HUES48 (cell line): ENCODE measurements around the gene CELSR2.

Experiments used
- H3K27ac ChIP-seq: one replicate; pipeline ENCODE4 v1.7.0; 2013; ENCODE audit warnings: low read depth, low read length, inconsistent platforms
- H3K27me3 ChIP-seq: 2 replicates; pipeline ENCODE4 v1.6.1; 2013; ENCODE audit warnings: mild to moderate bottlenecking, low read length; ENCODE audit not compliant: control insufficient read depth, insufficient read depth
- H3K36me3 ChIP-seq: 2 replicates; pipeline ENCODE4 v1.6.1; 2013; ENCODE audit warnings: low read length; ENCODE audit not compliant: control insufficient read depth, insufficient read depth
- H3K4me1 ChIP-seq: 2 replicates; pipeline ENCODE4 v1.6.1; 2013; ENCODE audit warnings: mild to moderate bottlenecking, low read length; ENCODE audit not compliant: control insufficient read depth, insufficient read depth
- H3K4me3 ChIP-seq: 2 replicates; pipeline ENCODE4 v1.5.1; 2013; ENCODE audit warnings: mild to moderate bottlenecking, low read depth, low read length
- H3K9ac ChIP-seq: 2 replicates; pipeline ENCODE4 v1.6.1; 2013; ENCODE audit warnings: mild to moderate bottlenecking, low read depth, low read length, moderate library complexity
- H3K9me3 ChIP-seq: 2 replicates; pipeline ENCODE4 v1.6.1; 2013; ENCODE audit warnings: low read length; ENCODE audit not compliant: control insufficient read depth, insufficient read depth

The CELSR2 gene

GRCh38 chr1:109243860-109244552, 5.3 kb upstream of the CELSR2 start:
- no peak overlapping the region for H3K27ac ChIP-seq
- H3K4me3 ChIP-seq, result no peak overlapping the region
- H3K4me1 ChIP-seq, result peaks cover 29% of the 10 kb centered on the region
- no peak overlapping the region for H3K9ac ChIP-seq
- H3K27me3 ChIP-seq, result peaks cover 16% of the 10 kb centered on the region
- no peaks in the 10 kb centered on the region; the same call in 1 of the 2 replicates for H3K36me3 ChIP-seq
- no peaks in the 10 kb centered on the region for H3K9me3 ChIP-seq

GRCh38 chr1:109246141-109246551, 3.2 kb upstream of the CELSR2 start:
- Histone ChIP-seq H3K27ac (no peak overlapping the region), H3K27me3 (peaks cover 27% of the 10 kb centered on the region), H3K4me3 (no peak overlapping the region), H3K9me3 (no peaks in the 10 kb centered on the region), H3K36me3 (0 out of 2 replicates have a peak, but pooled peaks cover under 1% of the 10 kb centered on the region), H3K9ac (no peak overlapping the region), H3K4me1 (peaks cover 13% of the 10 kb centered on the region; the same call in 1 of the 2 replicates)

GRCh38 chr1:109247401-109248365, 1.7 kb upstream of the CELSR2 start:
- H3K27me3 ChIP-seq, result peaks cover 27% of the 10 kb centered on the region
- H3K36me3 ChIP-seq, result peaks cover 15% of the 10 kb centered on the region; the same call in 1 of the 2 replicates
- H3K9ac ChIP-seq, result no peak overlapping the region
- H3K4me1 ChIP-seq, result peaks cover 7% of the 10 kb centered on the region; the same call in 1 of the 2 replicates
- H3K4me3 ChIP-seq, result no peak overlapping the region
- no peaks in the 10 kb centered on the region for H3K9me3 ChIP-seq
- no peak overlapping the region for H3K27ac ChIP-seq

- Histone ChIP-seq H3K9ac (no peak overlapping the region), H3K9me3 (no peaks in the 10 kb centered on the region), H3K27me3 (peaks cover 27% of the 10 kb centered on the region), H3K4me1 (peaks cover 7% of the 10 kb centered on the region; the same call in 1 of the 2 replicates), H3K36me3 (peaks cover 15% of the 10 kb centered on the region; the same call in 1 of the 2 replicates), H3K27ac (no peak overlapping the region), H3K4me3 (no peak overlapping the region)
Measured at GRCh38 chr1:109248444-109248796, 919 bp upstream of the CELSR2 start.

- H3K4me1 ChIP-seq, result peaks cover 17% of the 10 kb centered on the region; the same call in 1 of the 2 replicates
- H3K4me3 ChIP-seq, result peak overlapping the region; percentile 59; the same call in 1 of the 2 replicates
- peaks cover 15% of the 10 kb centered on the region; the same call in 1 of the 2 replicates for H3K36me3 ChIP-seq
- no peak overlapping the region for H3K27ac ChIP-seq
- peaks cover 27% of the 10 kb centered on the region for H3K27me3 ChIP-seq
- no peaks in the 10 kb centered on the region for H3K9me3 ChIP-seq
- H3K9ac ChIP-seq, result no peak overlapping the region; the same call in 1 of the 2 replicates
Measured at GRCh38 chr1:109249654-109250401, 489 bp downstream of the CELSR2 start.

- no peak overlapping the region for H3K9ac ChIP-seq
- H3K36me3 ChIP-seq, result peaks cover 15% of the 10 kb centered on the region; the same call in 1 of the 2 replicates
- H3K4me1 ChIP-seq, result peaks cover 24% of the 10 kb centered on the region; the same call in 1 of the 2 replicates
- H3K27me3 ChIP-seq, result peaks cover 27% of the 10 kb centered on the region
- H3K27ac ChIP-seq, result no peak overlapping the region
- no peak overlapping the region; the same call in 1 of the 2 replicates for H3K4me3 ChIP-seq
- no peaks in the 10 kb centered on the region for H3K9me3 ChIP-seq
Measured at GRCh38 chr1:109250454-109251276, 1.3 kb downstream of the CELSR2 start.

- no peak overlapping the region for H3K27ac ChIP-seq
- H3K9me3 ChIP-seq, result no peaks in the 10 kb centered on the region
- H3K36me3 ChIP-seq, result peaks cover 15% of the 10 kb centered on the region; the same call in 1 of the 2 replicates
- no peak overlapping the region for H3K4me3 ChIP-seq
- no peak overlapping the region for H3K9ac ChIP-seq
- peaks cover 25% of the 10 kb centered on the region; the same call in 1 of the 2 replicates for H3K4me1 ChIP-seq
- peaks cover 27% of the 10 kb centered on the region for H3K27me3 ChIP-seq
Measured at GRCh38 chr1:109251277-109252166, 2.2 kb downstream of the CELSR2 start.

GRCh38 chr1:109252167-109252892, 3.0 kb downstream of the CELSR2 start:
- H3K9me3 ChIP-seq, result no peaks in the 10 kb centered on the region
- peaks cover 25% of the 10 kb centered on the region; the same call in 1 of the 2 replicates for H3K4me1 ChIP-seq
- H3K9ac ChIP-seq, result no peak overlapping the region
- H3K4me3 ChIP-seq, result no peak overlapping the region
- no peak overlapping the region for H3K27ac ChIP-seq
- H3K36me3 ChIP-seq, result peaks cover 15% of the 10 kb centered on the region; the same call in 1 of the 2 replicates
- peaks cover 25% of the 10 kb centered on the region for H3K27me3 ChIP-seq
